ENCODE data around the gene DIDO1. TPM values are rescaled to one million over a fixed set of nuclear protein-coding genes. Genes with fewer than 3 reads are reported as not detected.
A peak's percentile ranks its signal among the peaks of the same experiment; 100 is the strongest.

Gene DIDO1
- 47.5 and 56.2 TPM in 2 replicates for total RNA-seq

- peak; percentile 89 for DNase-seq
These were observed at the start of gene DIDO1 for GRCh38 chr20:62926229-62927127. Gene DIDO1, minus strand, starts transcription at chr20:62926505.

- DNase-seq, result no peak
These were observed 49.0 kb upstream of the DIDO1 start for GRCh38 chr20:62975251-62975760.

- no peak for DNase-seq
These were observed 46.8 kb upstream of the DIDO1 start for GRCh38 chr20:62972845-62973745.

- DNase-seq, result peak; percentile 88
These were observed 45.9 kb upstream of the DIDO1 start for GRCh38 chr20:62971950-62972844.

- DNase-seq, result no peak
These were observed 45.1 kb upstream of the DIDO1 start for GRCh38 chr20:62971211-62971949.

- no peak for DNase-seq
These were observed 44.3 kb upstream of the DIDO1 start for GRCh38 chr20:62970307-62971210.

GRCh38 chr20:62969939-62970306 lies 43.6 kb upstream of the DIDO1 start:
- DNase-seq, result no peak

- DNase-seq, result no peak
These were observed 43.0 kb upstream of the DIDO1 start for GRCh38 chr20:62969179-62969760.

- no peak for DNase-seq
These were observed 42.3 kb upstream of the DIDO1 start for GRCh38 chr20:62968378-62969178.

- no peak for DNase-seq
These were observed 41.5 kb upstream of the DIDO1 start for GRCh38 chr20:62967628-62968351.

GRCh38 chr20:62967149-62967501 lies 40.8 kb upstream of the DIDO1 start:
- DNase-seq, result no peak

- DNase-seq, result no peak
These were observed 40.2 kb upstream of the DIDO1 start for GRCh38 chr20:62966212-62967148.

GRCh38 chr20:62965363-62965771 lies 39.1 kb upstream of the DIDO1 start:
- no peak for DNase-seq

- no peak for DNase-seq
These were observed 38.4 kb upstream of the DIDO1 start for GRCh38 chr20:62964700-62965099.

GRCh38 chr20:62963614-62964397 lies 37.5 kb upstream of the DIDO1 start:
- no peak for DNase-seq

GRCh38 chr20:62962891-62963613 lies 36.7 kb upstream of the DIDO1 start:
- no peak for DNase-seq

Measured in dermis blood vessel endothelial cell (primary cell).